Measurements from ENCODE around the gene TSHZ2. TPM values are rescaled to one million over a fixed set of nuclear protein-coding genes. Genes with fewer than 3 reads are reported as not detected.

The TSHZ2 gene
- total and polyA plus RNA-seq, 2 donors (not counting 3 experiments of a cell fraction or from before 2014, with no cell fraction given), result not detected

- intact Hi-C loops (cut with micrococcal nuclease) (no loop called here), dilution Hi-C loops (cut with MboI; ENCODE audit: extremely low pct_ligation_motif_present, low sequenced_read_pairs) (no loop called here)
- Histone ChIP-seq H3K4me2 (ENCODE audit: insufficient read depth, low read length) (no peak overlapping the region), H2AFZ (ENCODE audit: low read depth, low read length) (no peak overlapping the region), H3K36me3 (ENCODE audit: control insufficient read depth in 2 of 2, extremely low read depth in 1 of 2, insufficient read depth in 2 of 2, low read length in 2 of 2) (no peaks in the 10 kb centered on the region), H3K79me2 (ENCODE audit: control insufficient read depth, insufficient read depth, low read length) (no peaks in the 10 kb centered on the region), H3K27ac (ENCODE audit: insufficient read depth, low read depth, low read length) (no peak overlapping the region), H3K4me3 (replicated peaks in 1 of 3; ENCODE audit: insufficient read depth in 1 of 3, low read depth in 1 of 3, low read length in 3 of 3) (no peak overlapping the region), H4K20me1 (replicated peaks; ENCODE audit: control insufficient read depth, extremely low read depth, insufficient read depth, low read length) (no peaks in the 10 kb centered on the region), H3K27me3 (ENCODE audit: control insufficient read depth in 2 of 2, insufficient read depth in 2 of 2, low read length in 2 of 2) (no peaks in the 10 kb centered on the region), H3K9me3 (replicated peaks; ENCODE audit: control insufficient read depth, insufficient read depth, low read length) (no peaks in the 10 kb centered on the region), H3K9ac (replicated peaks; ENCODE audit: extremely low read depth, insufficient read depth, low read length) (no peak overlapping the region), H3K9me1 (replicated peaks; ENCODE audit: control insufficient read depth, extremely low read depth, insufficient read depth, low read length) (no peaks in the 10 kb centered on the region), H3K4me1 (ENCODE audit: control insufficient read depth, extremely low read depth, insufficient read depth, low read length) (no peaks in the 10 kb centered on the region)
- FAIRE-seq (no peak), DNase-seq (ENCODE audit: low read depth, low spot score) (no peak)
- TF ChIP-seq JUN (IDR thresholded peaks at IDR 0.05; ENCODE audit: borderline replicate concordance, insufficient read depth, insufficient read length, low read depth) (no peak), GATA2 (IDR thresholded peaks at IDR 0.05; ENCODE audit: insufficient read depth, insufficient read length, low read depth, low read length) (no peak), EZH2 (IDR thresholded peaks at IDR 0.05; ENCODE audit: borderline replicate concordance, low read depth, low read length, severe bottlenecking) (no peak), MAX (IDR thresholded peaks at IDR 0.05; ENCODE audit: insufficient read depth, insufficient read length) (no peak), FOS (IDR thresholded peaks at IDR 0.05; ENCODE audit: borderline replicate concordance, insufficient read depth, low read length) (no peak), POLR2A (IDR thresholded peaks at IDR 0.05; ENCODE audit: low read depth, low read length) (no peak), CTCF (IDR thresholded peaks at IDR 0.05; ENCODE audit: extremely low read depth in 1 of 2, insufficient read depth in 1 of 2, low read depth in 1 of 2, low read length in 2 of 2) (no peak), POLR2AphosphoS5 (IDR thresholded peaks at IDR 0.05; ENCODE audit: insufficient read depth, low read depth, low read length) (no peak), MYC (IDR thresholded peaks at IDR 0.05; ENCODE audit: low read depth, low read length) (no peak)
- no TSS peak for BruUV-seq (replicated peaks)
- POLR2A ChIA-PET, result no interaction called here
- CTCF ChIA-PET, result no interaction called here
Observed at GRCh38 chr20:53389516-53390300, 417.6 kb downstream of the TSHZ2 start.
